ENCODE data around the gene HLF.

- TF ChIP-seq CTCF (IDR thresholded peaks at IDR 0.05) (no peak), POLR2A (IDR thresholded peaks at IDR 0.05) (no peak)
These were observed 79.8 kb downstream of the HLF start for GRCh38 chr17:55344514-55344997.

Data from ovary (tissue), 3 donors.